ENCODE measurements around the gene OR2A5.
"Not testable (repeated sequence)": the region's sequence is repeated elsewhere in the genome, so short reads cannot be mapped to it uniquely, and the experiment has no call there.

The OR2A5 gene

GRCh38 chr7:144048648-144049047 lies at the start of gene OR2A5:
Gene OR2A5, plus strand, starts transcription at chr7:144048948. Its CDS starts 1,454 bp downstream, at chr7:144050402.
- Histone ChIP-seq H3K36me3 (ENCODE audit: control insufficient read depth in 1 of 2, insufficient read depth in 2 of 2, low read length in 2 of 2) (no peaks in the 10 kb centered on the region), H3K27me3 (ENCODE audit: low read depth, low read length) (no peaks in the 10 kb centered on the region), H3K4me1 (ENCODE audit: control insufficient read depth in 1 of 2, insufficient read depth in 2 of 2, low read length in 2 of 2) (no peaks in the 10 kb centered on the region), H3K4me3 (ENCODE audit: low read depth in 1 of 2, low read length in 2 of 2) (no peak within 1 kb of the TSS), H3K27ac (ENCODE audit: low read length) (no peak within 1 kb of the TSS), H3K9me3 (ENCODE audit: control insufficient read depth in 1 of 2, low read length in 2 of 2) (no peaks in the 10 kb centered on the region)

GRCh38 chr7:144000020-144000419 lies 48.7 kb upstream of the OR2A5 start, which contains the start of gene OR6B1:
Gene OR6B1, plus strand, starts transcription at chr7:144000320. Its CDS starts 3,677 bp downstream, at chr7:144003997.
- no peaks in the 10 kb centered on the region for H3K36me3 ChIP-seq (ENCODE audit: control insufficient read depth in 1 of 2, insufficient read depth in 2 of 2, low read length in 2 of 2)
- no peaks in the 10 kb centered on the region for H3K4me1 ChIP-seq (ENCODE audit: control insufficient read depth in 1 of 2, insufficient read depth in 2 of 2, low read length in 2 of 2)
- no peak within 1 kb of the TSS for H3K27ac ChIP-seq (ENCODE audit: low read length)
- H3K4me3 ChIP-seq (ENCODE audit: low read depth in 1 of 2, low read length in 2 of 2) = no peak within 1 kb of the TSS
- H3K27me3 ChIP-seq (ENCODE audit: low read depth, low read length) = no peaks in the 10 kb centered on the region
- H3K9me3 ChIP-seq (ENCODE audit: control insufficient read depth in 1 of 2, low read length in 2 of 2) = no peaks in the 10 kb centered on the region

DNA sequence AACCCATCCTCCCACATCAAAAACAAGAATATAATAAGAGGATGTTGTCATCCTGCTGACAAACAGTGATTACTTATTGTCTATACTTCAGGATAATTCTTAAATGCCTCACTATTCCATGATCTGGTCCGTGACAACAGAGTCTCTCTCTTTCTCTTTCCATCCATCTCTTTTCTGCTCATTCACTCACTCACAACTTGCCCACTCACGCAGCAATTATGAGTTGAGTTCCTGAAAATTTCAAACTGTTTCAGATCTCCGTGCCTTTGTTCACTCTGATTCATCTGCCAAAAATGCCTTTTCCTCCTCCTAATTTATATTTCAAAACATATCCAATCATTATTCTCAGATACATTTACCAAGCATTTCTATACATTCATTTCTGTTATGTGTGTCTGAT lies 47.2 kb upstream of the OR2A5 start:
- Histone ChIP-seq H3K4me1 (ENCODE audit: control insufficient read depth in 1 of 2, insufficient read depth in 2 of 2, low read length in 2 of 2) (no peaks in the 10 kb centered on the region), H3K36me3 (ENCODE audit: control insufficient read depth in 1 of 2, insufficient read depth in 2 of 2, low read length in 2 of 2) (no peaks in the 10 kb centered on the region), H3K9me3 (ENCODE audit: control insufficient read depth in 1 of 2, low read length in 2 of 2) (no peaks in the 10 kb centered on the region), H3K4me3 (ENCODE audit: low read depth in 1 of 2, low read length in 2 of 2) (no peak overlapping the region), H3K27me3 (ENCODE audit: low read depth, low read length) (no peaks in the 10 kb centered on the region), H3K27ac (ENCODE audit: low read length) (no peak overlapping the region)

- Histone ChIP-seq H3K27ac (ENCODE audit: low read length) (no peak overlapping the region), H3K9me3 (ENCODE audit: control insufficient read depth in 1 of 2, low read length in 2 of 2) (no peaks in the 10 kb centered on the region), H3K4me1 (ENCODE audit: control insufficient read depth in 1 of 2, insufficient read depth in 2 of 2, low read length in 2 of 2) (no peaks in the 10 kb centered on the region), H3K36me3 (ENCODE audit: control insufficient read depth in 1 of 2, insufficient read depth in 2 of 2, low read length in 2 of 2) (no peaks in the 10 kb centered on the region), H3K4me3 (ENCODE audit: low read depth in 1 of 2, low read length in 2 of 2) (no peak overlapping the region), H3K27me3 (ENCODE audit: low read depth, low read length) (no peaks in the 10 kb centered on the region)
Measured at GRCh38 chr7:144004703-144005102, 44.0 kb upstream of the OR2A5 start.

DNA sequence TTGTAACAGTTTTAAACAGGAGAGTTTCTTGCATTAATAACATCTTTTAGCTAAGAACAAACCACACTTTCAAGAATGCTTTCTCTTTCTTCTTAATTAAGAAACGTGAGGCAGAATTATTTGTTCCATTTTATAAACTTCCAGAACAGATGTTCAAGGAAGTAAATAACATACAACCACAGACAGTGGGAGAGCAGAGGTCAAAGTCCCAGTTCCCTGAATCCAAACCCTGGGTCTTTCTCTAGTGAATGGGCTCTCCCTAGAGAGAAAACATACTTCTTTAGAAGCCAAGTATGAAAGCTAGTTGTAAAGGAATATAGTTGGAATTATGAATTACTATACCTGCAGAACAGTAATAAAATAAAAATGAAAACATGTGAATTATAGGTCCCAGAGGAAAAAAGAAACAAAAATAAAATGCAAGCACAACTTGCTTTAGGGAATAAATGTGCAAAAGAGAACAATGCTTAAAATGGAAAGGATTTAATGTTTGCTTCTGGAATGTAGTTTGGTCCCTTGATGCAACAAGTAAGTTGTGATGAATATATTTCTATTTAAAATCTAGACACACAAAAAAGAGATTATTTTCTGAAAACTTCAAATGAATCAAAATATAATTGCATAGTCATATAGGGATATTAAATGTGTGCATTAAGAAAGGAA lies 42.6 kb upstream of the OR2A5 start:
- no peak overlapping the region for H3K27ac ChIP-seq (ENCODE audit: low read length)
- H3K27me3 ChIP-seq (ENCODE audit: low read depth, low read length) = no peaks in the 10 kb centered on the region
- H3K4me3 ChIP-seq (ENCODE audit: low read depth in 1 of 2, low read length in 2 of 2) = no peak overlapping the region
- no peaks in the 10 kb centered on the region for H3K9me3 ChIP-seq (ENCODE audit: control insufficient read depth in 1 of 2, low read length in 2 of 2)
- H3K36me3 ChIP-seq (ENCODE audit: control insufficient read depth in 1 of 2, insufficient read depth in 2 of 2, low read length in 2 of 2) = no peaks in the 10 kb centered on the region
- no peaks in the 10 kb centered on the region for H3K4me1 ChIP-seq (ENCODE audit: control insufficient read depth in 1 of 2, insufficient read depth in 2 of 2, low read length in 2 of 2)

- H3K4me3 ChIP-seq (ENCODE audit: low read depth in 1 of 2, low read length in 2 of 2) = no peak overlapping the region
- H3K36me3 ChIP-seq (ENCODE audit: control insufficient read depth in 1 of 2, insufficient read depth in 2 of 2, low read length in 2 of 2) = no peaks in the 10 kb centered on the region
- no peak overlapping the region for H3K27ac ChIP-seq (ENCODE audit: low read length)
- H3K27me3 ChIP-seq (ENCODE audit: low read depth, low read length) = no peaks in the 10 kb centered on the region
- H3K9me3 ChIP-seq (ENCODE audit: control insufficient read depth in 1 of 2, low read length in 2 of 2) = no peaks in the 10 kb centered on the region
- H3K4me1 ChIP-seq (ENCODE audit: control insufficient read depth in 1 of 2, insufficient read depth in 2 of 2, low read length in 2 of 2) = no peaks in the 10 kb centered on the region
Measured at GRCh38 chr7:144006692-144007042, 42.1 kb upstream of the OR2A5 start.

DNA sequence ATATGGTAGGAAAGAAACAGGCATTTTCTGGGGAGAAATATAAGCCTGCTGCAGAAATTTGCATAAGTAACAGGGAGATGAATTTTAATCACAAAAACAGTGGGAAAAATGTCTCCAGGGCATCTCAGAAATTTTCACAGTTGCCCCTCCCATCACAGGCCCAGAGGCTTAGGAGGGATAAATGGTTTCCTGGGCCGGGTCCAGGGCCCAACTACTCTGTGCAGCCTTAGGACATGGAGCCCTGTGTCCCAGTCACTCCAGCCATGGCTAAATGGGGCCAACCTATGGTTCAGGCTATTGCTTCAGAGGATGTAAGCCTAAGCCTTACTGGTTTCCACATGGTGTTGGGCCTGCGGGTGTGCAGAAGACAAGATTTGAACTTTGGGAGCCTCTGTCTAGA lies 39.4 kb upstream of the OR2A5 start:
- H3K27ac ChIP-seq (ENCODE audit: low read length) = no peak overlapping the region
- no peaks in the 10 kb centered on the region for H3K9me3 ChIP-seq (ENCODE audit: control insufficient read depth in 1 of 2, low read length in 2 of 2)
- no peaks in the 10 kb centered on the region for H3K27me3 ChIP-seq (ENCODE audit: low read depth, low read length)
- H3K4me3 ChIP-seq (ENCODE audit: low read depth in 1 of 2, low read length in 2 of 2) = no peak overlapping the region
- no peaks in the 10 kb centered on the region for H3K36me3 ChIP-seq (ENCODE audit: control insufficient read depth in 1 of 2, insufficient read depth in 2 of 2, low read length in 2 of 2)
- H3K4me1 ChIP-seq (ENCODE audit: control insufficient read depth in 1 of 2, insufficient read depth in 2 of 2, low read length in 2 of 2) = no peaks in the 10 kb centered on the region

DNA sequence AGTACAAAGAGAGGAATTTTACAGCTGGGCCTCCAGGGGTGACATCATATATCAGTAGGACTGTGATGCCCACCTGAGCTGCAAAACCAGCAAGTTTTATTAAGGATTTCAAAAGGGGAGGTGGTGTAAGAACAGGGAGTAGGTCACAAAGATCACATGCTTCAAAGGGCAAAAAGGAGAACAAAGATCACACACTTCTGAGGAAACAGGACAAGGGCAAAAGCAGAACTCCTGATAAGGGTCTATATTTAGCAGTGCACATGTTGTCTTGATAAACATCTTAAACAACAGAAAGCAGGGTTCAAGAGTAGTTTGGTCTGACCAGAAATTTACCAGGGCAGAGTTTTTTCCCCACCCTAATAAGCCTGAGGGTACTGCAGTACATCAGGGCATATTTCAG lies 38.7 kb upstream of the OR2A5 start:
- not testable (repeated sequence) for H3K4me3 ChIP-seq (ENCODE audit: low read depth in 1 of 2, low read length in 2 of 2); H3K27ac ChIP-seq (ENCODE audit: low read length); H3K9me3 ChIP-seq (ENCODE audit: control insufficient read depth in 1 of 2, low read length in 2 of 2); H3K27me3 ChIP-seq (ENCODE audit: low read depth, low read length); H3K36me3 ChIP-seq (ENCODE audit: control insufficient read depth in 1 of 2, insufficient read depth in 2 of 2, low read length in 2 of 2); H3K4me1 ChIP-seq (ENCODE audit: control insufficient read depth in 1 of 2, insufficient read depth in 2 of 2, low read length in 2 of 2)

DNA sequence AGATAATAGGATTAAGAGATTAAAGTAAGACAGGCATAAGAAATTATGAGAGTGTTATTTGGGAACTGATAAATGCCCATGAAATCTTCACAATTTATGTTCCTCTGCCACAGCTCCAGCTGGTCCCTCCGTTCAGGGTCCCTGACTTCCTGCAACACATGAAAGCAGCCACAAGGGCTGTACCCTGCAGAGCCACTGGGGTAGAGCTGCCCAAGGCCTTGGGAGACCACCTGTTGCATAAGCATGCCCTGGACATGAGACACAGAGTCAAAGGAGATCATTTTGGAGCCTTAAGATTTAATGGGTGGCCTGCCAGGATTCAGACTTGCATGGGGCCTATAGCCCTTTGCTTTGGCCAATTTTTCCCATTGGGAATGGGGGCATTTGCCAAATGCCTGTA lies 37.9 kb upstream of the OR2A5 start:
- H3K4me3 ChIP-seq (ENCODE audit: low read depth in 1 of 2, low read length in 2 of 2); H3K27me3 ChIP-seq (ENCODE audit: low read depth, low read length); H3K36me3 ChIP-seq (ENCODE audit: control insufficient read depth in 1 of 2, insufficient read depth in 2 of 2, low read length in 2 of 2); H3K27ac ChIP-seq (ENCODE audit: low read length); H3K4me1 ChIP-seq (ENCODE audit: control insufficient read depth in 1 of 2, insufficient read depth in 2 of 2, low read length in 2 of 2); H3K9me3 ChIP-seq (ENCODE audit: control insufficient read depth in 1 of 2, low read length in 2 of 2): not testable (repeated sequence)

DNA sequence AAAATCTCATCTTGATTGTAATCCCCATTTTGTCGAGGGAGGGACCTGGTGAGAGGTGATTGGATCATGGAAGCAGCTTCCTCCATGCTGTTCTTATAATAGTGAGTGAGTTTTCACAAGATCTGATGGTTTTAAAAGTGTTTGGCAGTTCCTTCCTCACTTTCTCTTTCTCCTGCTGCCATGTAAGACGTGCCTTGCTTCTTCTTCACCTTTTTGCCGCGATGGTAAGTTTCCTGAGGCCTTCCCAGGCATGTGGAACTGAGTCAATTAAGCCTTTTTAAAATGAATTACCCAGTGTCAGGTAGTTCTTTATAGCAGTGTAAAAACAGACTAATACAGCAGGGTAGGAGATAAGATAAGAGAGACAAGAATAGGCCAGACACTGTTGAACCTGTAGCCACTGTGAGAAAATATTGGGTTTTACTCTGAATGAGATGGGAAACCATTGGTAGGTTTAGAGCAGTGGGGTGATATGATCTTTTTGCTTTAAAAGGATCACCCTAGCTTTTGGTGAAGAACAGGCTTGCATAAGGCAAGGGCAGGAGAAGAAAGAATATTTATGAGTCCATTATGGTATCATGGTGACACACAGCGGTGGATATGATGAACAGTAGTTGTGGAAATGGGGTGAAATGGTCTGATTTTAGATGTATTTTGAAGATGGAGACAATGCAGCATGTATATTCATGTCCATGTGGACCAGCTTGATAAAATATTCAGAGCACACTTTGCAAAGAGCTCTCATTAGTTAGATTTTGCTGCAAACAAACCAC lies 37.1 kb upstream of the OR2A5 start:
- H3K27me3 ChIP-seq (ENCODE audit: low read depth, low read length) = no peaks in the 10 kb centered on the region
- H3K27ac ChIP-seq (ENCODE audit: low read length) = no peak overlapping the region
- no peaks in the 10 kb centered on the region for H3K36me3 ChIP-seq (ENCODE audit: control insufficient read depth in 1 of 2, insufficient read depth in 2 of 2, low read length in 2 of 2)
- H3K4me1 ChIP-seq (ENCODE audit: control insufficient read depth in 1 of 2, insufficient read depth in 2 of 2, low read length in 2 of 2) = no peaks in the 10 kb centered on the region
- H3K4me3 ChIP-seq (ENCODE audit: low read depth in 1 of 2, low read length in 2 of 2) = no peak overlapping the region
- no peaks in the 10 kb centered on the region for H3K9me3 ChIP-seq (ENCODE audit: control insufficient read depth in 1 of 2, low read length in 2 of 2)

DNA sequence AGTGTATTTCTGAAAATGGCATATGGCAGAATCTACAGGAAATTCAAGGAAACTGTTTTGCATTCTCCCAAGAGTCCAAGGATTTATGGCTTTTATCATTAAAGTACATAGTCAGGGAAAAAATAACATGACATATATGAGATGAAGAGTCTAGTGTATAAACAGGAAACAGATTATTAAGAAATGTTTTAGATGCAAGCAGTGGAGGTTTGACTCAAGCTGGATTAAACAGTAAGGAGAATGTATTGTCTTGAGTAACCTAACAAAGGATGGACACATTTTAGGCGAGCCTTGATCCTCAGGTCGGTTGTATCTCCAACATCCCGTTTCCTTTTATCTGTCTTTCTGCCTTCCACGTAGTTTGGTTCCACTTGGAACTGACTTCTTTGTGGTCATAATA lies 30.7 kb upstream of the OR2A5 start:
- no peak overlapping the region for H3K4me3 ChIP-seq (ENCODE audit: low read depth in 1 of 2, low read length in 2 of 2)
- H3K36me3 ChIP-seq (ENCODE audit: control insufficient read depth in 1 of 2, insufficient read depth in 2 of 2, low read length in 2 of 2) = no peaks in the 10 kb centered on the region
- no peaks in the 10 kb centered on the region for H3K4me1 ChIP-seq (ENCODE audit: control insufficient read depth in 1 of 2, insufficient read depth in 2 of 2, low read length in 2 of 2)
- no peaks in the 10 kb centered on the region for H3K27me3 ChIP-seq (ENCODE audit: low read depth, low read length)
- no peaks in the 10 kb centered on the region for H3K9me3 ChIP-seq (ENCODE audit: control insufficient read depth in 1 of 2, low read length in 2 of 2)
- H3K27ac ChIP-seq (ENCODE audit: low read length) = no peak overlapping the region

- Histone ChIP-seq H3K36me3 (ENCODE audit: control insufficient read depth in 1 of 2, insufficient read depth in 2 of 2, low read length in 2 of 2) (no peaks in the 10 kb centered on the region), H3K4me1 (ENCODE audit: control insufficient read depth in 1 of 2, insufficient read depth in 2 of 2, low read length in 2 of 2) (no peaks in the 10 kb centered on the region), H3K4me3 (ENCODE audit: low read depth in 1 of 2, low read length in 2 of 2) (no peak overlapping the region), H3K27me3 (ENCODE audit: low read depth, low read length) (no peaks in the 10 kb centered on the region), H3K27ac (ENCODE audit: low read length) (no peak overlapping the region), H3K9me3 (ENCODE audit: control insufficient read depth in 1 of 2, low read length in 2 of 2) (no peaks in the 10 kb centered on the region)
Measured at GRCh38 chr7:144019457-144019856, 29.3 kb upstream of the OR2A5 start.
